Suppressor macrophage treated with lipopolysaccharide for 4 hours (primary cell): ENCODE results near the gene TMEM260.
"Not testable (repeated sequence)": the region's sequence is repeated elsewhere in the genome, so short reads cannot be mapped to it uniquely, and the experiment has no call there.

Source experiments
- DNase-seq: peaks from one replicate; pipeline ENCODE4 v3.0.0-alpha.2; 2020

The TMEM260 gene

GRCh38 chr14:56603648-56604047 is 24.1 kb downstream of the TMEM260 start:
- DNase-seq = no peak

GRCh38 chr14:56608689-56609088 is 29.1 kb downstream of the TMEM260 start:
- DNase-seq = no peak

GRCh38 chr14:56611663-56612062 is 32.1 kb downstream of the TMEM260 start:
- not testable (repeated sequence) for DNase-seq

GRCh38 chr14:56617084-56617483 is 37.5 kb downstream of the TMEM260 start:
- no peak for DNase-seq

- DNase-seq = no peak
Observed at GRCh38 chr14:56630707-56631106, 51.1 kb downstream of the TMEM260 start.

GRCh38 chr14:56632195-56632594 is 52.6 kb downstream of the TMEM260 start:
- DNase-seq = no peak

GRCh38 chr14:56633544-56633943 is 53.9 kb downstream of the TMEM260 start:
- DNase-seq = no peak

- no peak for DNase-seq
Observed at GRCh38 chr14:56635041-56635440, 55.4 kb downstream of the TMEM260 start.

GRCh38 chr14:56647493-56647892 is 67.9 kb downstream of the TMEM260 start:
- no peak for DNase-seq

GRCh38 chr14:56648508-56649301 is 69.1 kb downstream of the TMEM260 start:
- no peak for DNase-seq

- no peak for DNase-seq
Observed at GRCh38 chr14:56649382-56649781, 69.8 kb downstream of the TMEM260 start.

- DNase-seq = no peak
Observed at GRCh38 chr14:56650048-56650447, 70.5 kb downstream of the TMEM260 start.

- no peak for DNase-seq
Observed at GRCh38 chr14:56650979-56651378, 71.4 kb downstream of the TMEM260 start.

GRCh38 chr14:56657604-56658003 is 78.0 kb downstream of the TMEM260 start:
- DNase-seq = no peak

GRCh38 chr14:56659378-56659777 is 79.8 kb downstream of the TMEM260 start:
- DNase-seq = no peak

GRCh38 chr14:56659964-56660551 is 80.5 kb downstream of the TMEM260 start:
- peak; percentile 5 for DNase-seq

GRCh38 chr14:56660677-56661389 is 81.2 kb downstream of the TMEM260 start:
- no peak for DNase-seq

- no peak for DNase-seq
Observed at GRCh38 chr14:56661478-56661877, 81.9 kb downstream of the TMEM260 start.

- no peak for DNase-seq
Observed at GRCh38 chr14:56664811-56665421, 85.3 kb downstream of the TMEM260 start.

GRCh38 chr14:56666294-56666693 is 86.7 kb downstream of the TMEM260 start:
- DNase-seq = no peak

GRCh38 chr14:56666716-56667115 is 87.1 kb downstream of the TMEM260 start:
- DNase-seq = no peak

- not testable (repeated sequence) for DNase-seq
Observed at GRCh38 chr14:56667290-56667689, 87.7 kb downstream of the TMEM260 start.

GRCh38 chr14:56676042-56676441 is 96.4 kb downstream of the TMEM260 start:
- no peak for DNase-seq

GRCh38 chr14:56678838-56679237 is 99.2 kb downstream of the TMEM260 start:
- DNase-seq = no peak
